Thyroid gland (tissue), 4 donors: Measurements from ENCODE around the gene MYMK.

Experiments
- POLR2A ChIP-seq, 2 donors: fragments of 450-650 bp; IDR thresholded peaks; one replicate each; pipeline ENCODE4 v1.6.1; 2017; ENCODE audit warnings: antibody characterized with exemption in 2 of 2, mild to moderate bottlenecking in 2 of 2, moderate library complexity in 1 of 2
- TF ChIP-seq, protein P1 (sequence below), 6 experiments: fragments of 200-600 bp in 3 of 6; fragments of 450-650 bp in 3 of 6; sonication (generic) in 3 of 6; IDR thresholded peaks; one replicate each; pipeline ENCODE4 v1.5.1; 2016 to 2019; ENCODE audit warnings: antibody characterized with exemption in 6 of 6, mild to moderate bottlenecking in 2 of 6, inconsistent platforms in 1 of 6, moderate library complexity in 1 of 6

DNA sequence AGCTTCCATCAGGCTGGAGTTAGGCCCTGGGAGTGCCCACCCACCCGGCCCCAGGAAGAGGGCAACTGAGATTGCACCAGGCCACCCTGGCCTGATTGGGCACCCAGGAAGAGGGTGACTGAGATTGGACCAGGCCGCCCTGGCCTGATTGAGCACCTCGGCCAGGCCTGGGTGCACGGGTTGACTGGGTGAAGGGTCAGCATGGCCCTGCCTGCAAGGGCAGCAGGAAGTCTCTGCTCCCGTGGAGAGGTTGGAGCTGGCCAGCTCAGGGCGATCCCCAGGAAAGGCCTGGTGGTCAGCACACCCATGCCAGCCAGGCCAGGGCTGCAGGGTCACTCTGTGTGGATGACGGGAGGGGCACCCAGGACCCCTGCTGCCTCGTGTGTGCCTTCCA is 21.5 kb upstream of the MYMK start:
- TF ChIP-seq, protein P1, sequence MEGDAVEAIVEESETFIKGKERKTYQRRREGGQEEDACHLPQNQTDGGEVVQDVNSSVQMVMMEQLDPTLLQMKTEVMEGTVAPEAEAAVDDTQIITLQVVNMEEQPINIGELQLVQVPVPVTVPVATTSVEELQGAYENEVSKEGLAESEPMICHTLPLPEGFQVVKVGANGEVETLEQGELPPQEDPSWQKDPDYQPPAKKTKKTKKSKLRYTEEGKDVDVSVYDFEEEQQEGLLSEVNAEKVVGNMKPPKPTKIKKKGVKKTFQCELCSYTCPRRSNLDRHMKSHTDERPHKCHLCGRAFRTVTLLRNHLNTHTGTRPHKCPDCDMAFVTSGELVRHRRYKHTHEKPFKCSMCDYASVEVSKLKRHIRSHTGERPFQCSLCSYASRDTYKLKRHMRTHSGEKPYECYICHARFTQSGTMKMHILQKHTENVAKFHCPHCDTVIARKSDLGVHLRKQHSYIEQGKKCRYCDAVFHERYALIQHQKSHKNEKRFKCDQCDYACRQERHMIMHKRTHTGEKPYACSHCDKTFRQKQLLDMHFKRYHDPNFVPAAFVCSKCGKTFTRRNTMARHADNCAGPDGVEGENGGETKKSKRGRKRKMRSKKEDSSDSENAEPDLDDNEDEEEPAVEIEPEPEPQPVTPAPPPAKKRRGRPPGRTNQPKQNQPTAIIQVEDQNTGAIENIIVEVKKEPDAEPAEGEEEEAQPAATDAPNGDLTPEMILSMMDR (IDR thresholded peaks at IDR 0.05), result no peak
- no peak for TF ChIP-seq POLR2A (IDR thresholded peaks at IDR 0.05)
